CD8-positive, alpha-beta memory T cell (primary cell): ENCODE measurements around the gene SULF2. TPM values are rescaled to one million over a fixed set of nuclear protein-coding genes. Genes with fewer than 3 reads are reported as not detected.
A peak's percentile ranks its signal among the peaks of the same experiment; 100 is the strongest.

ENCODE experiments used
- CTCF ChIA-PET: fragments of 350-600 bp; sonication (Branson Sonifier 250); formaldehyde crosslinking; loops from one replicate; lab custom pipeline; 2021; ENCODE audit warnings: antibody characterized with exemption; lab: Charles Lee
- POLR2A ChIA-PET: fragments of 350-600 bp; sonication (Branson Sonifier 250); formaldehyde crosslinking; loops from one replicate; lab custom pipeline; 2021; ENCODE audit warnings: antibody characterized with exemption; lab: Charles Lee
- DNase-seq, 5 donors: peaks; one replicate each; pipeline versions ENCODE4 v3.0.0 to v3.0.0-alpha.2; 2020 to 2022; ENCODE audit warnings: mixed read lengths in 1 of 5
- H3K27ac ChIP-seq: one replicate; pipeline ENCODE4 v1.7.0; 2013; ENCODE audit warnings: low read depth, mild to moderate bottlenecking, low read length, moderate library complexity
- H3K27me3 ChIP-seq: 2 replicates; pipeline ENCODE4 v1.7.0; 2013; ENCODE audit warnings: low read length, mild to moderate bottlenecking; ENCODE audit not compliant: insufficient read depth, poor library complexity, severe bottlenecking
- H3K36me3 ChIP-seq: 2 replicates; pipeline ENCODE4 v1.7.0; 2013; ENCODE audit warnings: mild to moderate bottlenecking, low read length, moderate library complexity; ENCODE audit not compliant: insufficient read depth
- H3K4me1 ChIP-seq: 2 replicates; pipeline ENCODE4 v1.7.0; 2013; ENCODE audit warnings: mild to moderate bottlenecking, low read length, moderate library complexity; ENCODE audit not compliant: insufficient read depth
- H3K4me3 ChIP-seq: 2 replicates; pipeline ENCODE4 v1.7.0; 2013; ENCODE audit warnings: mild to moderate bottlenecking, low read length
- H3K9me3 ChIP-seq: 2 replicates; pipeline ENCODE4 v1.7.0; 2013; ENCODE audit warnings: mild to moderate bottlenecking, low read length
- H3K27ac Mint-ChIP-seq, 8 donors: one replicate each; pipeline ENCODE4 v1.8.0; 2020 to 2021; ENCODE audit warnings: mixed read lengths in 8 of 8, mild to moderate bottlenecking in 6 of 8, inconsistent platforms in 3 of 8, moderate library complexity in 3 of 8
- H3K27me3 Mint-ChIP-seq, 2 donors: one replicate each; pipeline ENCODE4 v1.8.0; 2020 to 2021; ENCODE audit warnings: mixed read lengths in 2 of 2, mild to moderate bottlenecking in 1 of 2, moderate library complexity in 1 of 2
- H3K36me3 Mint-ChIP-seq, 3 donors: one replicate each; pipeline ENCODE4 v1.8.0; 2020 to 2021; ENCODE audit warnings: mixed read lengths in 3 of 3, inconsistent platforms in 1 of 3, mild to moderate bottlenecking in 1 of 3
- H3K4me1 Mint-ChIP-seq, 3 donors: one replicate each; pipeline ENCODE4 v1.8.0; 2020 to 2021; ENCODE audit warnings: mixed read lengths in 3 of 3, inconsistent platforms in 1 of 3, mild to moderate bottlenecking in 1 of 3
- H3K4me3 Mint-ChIP-seq, 7 donors: one replicate each; pipeline ENCODE4 v1.8.0; 2020 to 2021; ENCODE audit warnings: mixed read lengths in 7 of 7, mild to moderate bottlenecking in 6 of 7, moderate library complexity in 4 of 7, inconsistent platforms in 2 of 7
- H3K9me3 Mint-ChIP-seq, 5 donors: one replicate each; pipeline ENCODE4 v1.8.0; 2020 to 2022; ENCODE audit warnings: mixed read lengths in 5 of 5, mild to moderate bottlenecking in 3 of 5, moderate library complexity in 2 of 5, inconsistent platforms in 1 of 5
- polyA plus RNA-seq: library from polyadenylated mRNA; unstranded; fragments of 300-500 nt; fragmentation: Illumina TruSeq; gene quantifications from one replicate; pipeline ENCODE4 v1.2.3, GENCODE V29; 2021
- total RNA-seq, 2 experiments: library from RNA; stranded (reverse); gene quantifications; one replicate each; pipeline ENCODE4 v1.2.3, GENCODE V29; 2021

SULF2 gene
- total and polyA plus RNA-seq, 3 experiments from 2014 or later: 0.28 to 1.4 (median 1.1) TPM

GRCh38 chr20:47737923-47738322 is 47.4 kb downstream of the SULF2 start:
- H3K4me3 ChIP-seq: no peak overlapping the region
- POLR2A ChIA-PET: no interaction called here
- Mint-ChIP-seq H3K27ac (no peak overlapping the region), H3K27me3 (peaks cover 4 to 14% of the 10 kb centered on the region in 2 donors), H3K36me3 (no peaks in the 10 kb centered on the region), H3K9me3 (peaks cover 0 to 3% (median 0%) of the 10 kb centered on the region in 5 donors), H3K4me3 (no peak overlapping the region), H3K4me1 (no peaks in the 10 kb centered on the region)
- no peaks in the 10 kb centered on the region for H3K9me3 ChIP-seq
- H3K4me1 ChIP-seq: no peaks in the 10 kb centered on the region
- CTCF ChIA-PET: no interaction called here
- DNase-seq: no peak
- no peaks in the 10 kb centered on the region for H3K36me3 ChIP-seq
- no peaks in the 10 kb centered on the region for H3K27me3 ChIP-seq
- no peak overlapping the region for H3K27ac ChIP-seq

- CTCF ChIA-PET: no interaction called here
- H3K4me1 ChIP-seq: no peaks in the 10 kb centered on the region
- peaks cover 0 to 3% (median 0%) of the 10 kb centered on the region in 5 donors for H3K9me3 Mint-ChIP-seq
- DNase-seq: no peak
- peaks cover 4 to 8% of the 10 kb centered on the region in 2 donors for H3K27me3 Mint-ChIP-seq
- POLR2A ChIA-PET: no interaction called here
- H3K27ac ChIP-seq: no peak overlapping the region
- H3K4me3 Mint-ChIP-seq: peak overlapping the region in 1 of 7 donors; percentile 47
- no peak overlapping the region for H3K27ac Mint-ChIP-seq
- H3K36me3 ChIP-seq: no peaks in the 10 kb centered on the region
- no peaks in the 10 kb centered on the region for H3K36me3 Mint-ChIP-seq
- no peak overlapping the region for H3K4me3 ChIP-seq
- H3K4me1 Mint-ChIP-seq: no peaks in the 10 kb centered on the region
- H3K9me3 ChIP-seq: no peaks in the 10 kb centered on the region
- no peaks in the 10 kb centered on the region for H3K27me3 ChIP-seq
Measured at GRCh38 chr20:47736570-47737152, 48.6 kb downstream of the SULF2 start.

- H3K27me3 Mint-ChIP-seq: peaks cover 0 to 5% of the 10 kb centered on the region in 2 donors
- H3K4me3 ChIP-seq: no peak overlapping the region
- H3K4me1 ChIP-seq: no peaks in the 10 kb centered on the region
- DNase-seq: no peak
- no peaks in the 10 kb centered on the region for H3K27me3 ChIP-seq
- no peaks in the 10 kb centered on the region for H3K36me3 Mint-ChIP-seq
- peaks cover 0 to 3% (median 0%) of the 10 kb centered on the region in 5 donors for H3K9me3 Mint-ChIP-seq
- H3K9me3 ChIP-seq: no peaks in the 10 kb centered on the region
- ChIA-PET POLR2A (no interaction called here), CTCF (no interaction called here)
- no peaks in the 10 kb centered on the region for H3K4me1 Mint-ChIP-seq
- no peak overlapping the region for H3K27ac Mint-ChIP-seq
- H3K4me3 Mint-ChIP-seq: no peak overlapping the region
- no peaks in the 10 kb centered on the region for H3K36me3 ChIP-seq
- no peak overlapping the region for H3K27ac ChIP-seq
Measured at GRCh38 chr20:47735412-47736400, 49.6 kb downstream of the SULF2 start.

- no peaks in the 10 kb centered on the region for H3K36me3 ChIP-seq
- Mint-ChIP-seq H3K36me3 (no peaks in the 10 kb centered on the region), H3K9me3 (peaks cover 0 to 3% (median 0%) of the 10 kb centered on the region in 5 donors), H3K4me3 (no peak overlapping the region), H3K27ac (no peak overlapping the region), H3K27me3 (peaks cover 0 to 5% of the 10 kb centered on the region in 2 donors), H3K4me1 (no peaks in the 10 kb centered on the region)
- no peak for DNase-seq
- H3K4me1 ChIP-seq: no peaks in the 10 kb centered on the region
- ChIA-PET POLR2A (no interaction called here), CTCF (no interaction called here)
- no peaks in the 10 kb centered on the region for H3K27me3 ChIP-seq
- H3K4me3 ChIP-seq: no peak overlapping the region
- H3K9me3 ChIP-seq: no peaks in the 10 kb centered on the region
- H3K27ac ChIP-seq: no peak overlapping the region
Measured at GRCh38 chr20:47734870-47735269, 50.4 kb downstream of the SULF2 start.

GRCh38 chr20:47733892-47734291 is 51.4 kb downstream of the SULF2 start:
- H3K4me1 ChIP-seq: peaks cover 5% of the 10 kb centered on the region
- no peak overlapping the region for H3K27ac ChIP-seq
- CTCF ChIA-PET: no interaction called here
- peaks cover 0 to 3% (median 0%) of the 10 kb centered on the region in 5 donors for H3K9me3 Mint-ChIP-seq
- H3K27me3 Mint-ChIP-seq: peaks cover 0 to 5% of the 10 kb centered on the region in 2 donors
- H3K27ac Mint-ChIP-seq: no peak overlapping the region
- peaks cover 0 to 7% (median 4%) of the 10 kb centered on the region in 3 donors for H3K4me1 Mint-ChIP-seq
- no peak overlapping the region for H3K4me3 Mint-ChIP-seq
- H3K9me3 ChIP-seq: no peaks in the 10 kb centered on the region
- H3K36me3 ChIP-seq: no peaks in the 10 kb centered on the region
- H3K4me3 ChIP-seq: no peak overlapping the region
- no peaks in the 10 kb centered on the region for H3K36me3 Mint-ChIP-seq
- DNase-seq: no peak
- no peaks in the 10 kb centered on the region for H3K27me3 ChIP-seq
- POLR2A ChIA-PET: no interaction called here

- Mint-ChIP-seq H3K4me1 (peaks cover 17 to 37% (median 28%) of the 10 kb centered on the region in 3 donors), H3K36me3 (no peaks in the 10 kb centered on the region), H3K27ac (no peak overlapping the region), H3K9me3 (no peaks in the 10 kb centered on the region), H3K27me3 (peaks cover 0 to 3% of the 10 kb centered on the region in 2 donors), H3K4me3 (no peak overlapping the region)
- Histone ChIP-seq H3K9me3 (no peaks in the 10 kb centered on the region), H3K4me3 (no peak overlapping the region), H3K27me3 (no peaks in the 10 kb centered on the region), H3K4me1 (peaks cover 30% of the 10 kb centered on the region), H3K27ac (no peak overlapping the region), H3K36me3 (no peaks in the 10 kb centered on the region)
- ChIA-PET CTCF (no interaction called here), POLR2A (no interaction called here)
- no peak for DNase-seq
Measured at GRCh38 chr20:47730744-47731143, 54.5 kb downstream of the SULF2 start.

- peaks cover 24 to 45% (median 35%) of the 10 kb centered on the region in 3 donors for H3K4me1 Mint-ChIP-seq
- Histone ChIP-seq H3K4me3 (no peak overlapping the region), H3K27me3 (no peaks in the 10 kb centered on the region), H3K9me3 (no peaks in the 10 kb centered on the region), H3K4me1 (peaks cover 38% of the 10 kb centered on the region), H3K36me3 (no peaks in the 10 kb centered on the region), H3K27ac (no peak overlapping the region)
- peaks cover 0 to 3% of the 10 kb centered on the region in 2 donors for H3K27me3 Mint-ChIP-seq
- peak overlapping the region in 6 of 8 donors; percentile 52 to 96 (median 62) for H3K27ac Mint-ChIP-seq
- H3K9me3 Mint-ChIP-seq: no peaks in the 10 kb centered on the region
- CTCF ChIA-PET: interaction anchor here (1.5 kb wide), 1 partner anchor 893 kb away, joined by 3 read pairs; no protein-coding TSS in a partner anchor
- DNase-seq: no peak
- H3K4me3 Mint-ChIP-seq: peak overlapping the region in 1 of 7 donors; percentile 36
- POLR2A ChIA-PET: no interaction called here
- no peaks in the 10 kb centered on the region for H3K36me3 Mint-ChIP-seq
Measured at GRCh38 chr20:47729472-47729871, 55.8 kb downstream of the SULF2 start.

- Mint-ChIP-seq H3K27me3 (peaks cover 0 to 1% of the 10 kb centered on the region in 2 donors), H3K9me3 (no peaks in the 10 kb centered on the region), H3K4me3 (peak overlapping the region; percentile 5 to 86 (median 74)), H3K27ac (peak overlapping the region; percentile 66 to 97 (median 94)), H3K36me3 (no peaks in the 10 kb centered on the region), H3K4me1 (peaks cover 24 to 45% (median 35%) of the 10 kb centered on the region in 3 donors)
- Histone ChIP-seq H3K4me3 (peak overlapping the region; percentile 38), H3K27me3 (no peaks in the 10 kb centered on the region), H3K9me3 (no peaks in the 10 kb centered on the region), H3K27ac (peak overlapping the region; percentile 0), H3K4me1 (peaks cover 38% of the 10 kb centered on the region), H3K36me3 (no peaks in the 10 kb centered on the region)
- ChIA-PET POLR2A (no interaction called here), CTCF (interaction anchor here (4.0 kb wide), 1 partner anchor 893 kb away, joined by 28 read pairs; no protein-coding TSS in a partner anchor)
- no peak for DNase-seq
Measured at GRCh38 chr20:47727909-47728361, 57.3 kb downstream of the SULF2 start.
